KOPT-K1 (cell line): ENCODE measurements around the gene ARID5B.

Experiments
- H3K27ac ChIP-seq: fragments of 200-600 bp; sonication (generic); 2 replicates; pipeline ENCODE4 v1.5.1; 2016; ENCODE audit warnings: antibody characterized with exemption, mild to moderate bottlenecking, low read depth, low read length; ENCODE audit not compliant: poor library complexity, severe bottlenecking
- H3K36me3 ChIP-seq: fragments of 200-600 bp; sonication (generic); 2 replicates; pipeline ENCODE4 v1.5.1; 2017; ENCODE audit warnings: antibody characterized with exemption, mild to moderate bottlenecking, low read length, moderate library complexity; ENCODE audit not compliant: insufficient read depth
- H3K9me3 ChIP-seq: fragments of 200-600 bp; sonication (generic); 2 replicates; pipeline ENCODE4 v1.5.1; 2017; ENCODE audit warnings: antibody characterized with exemption, low read length, mild to moderate bottlenecking; ENCODE audit not compliant: insufficient read depth, poor library complexity, severe bottlenecking

ARID5B gene

GRCh38 chr10:62008196-62008595 is 106.7 kb downstream of the ARID5B start:
- Histone ChIP-seq H3K36me3 (peaks cover 55% of the 10 kb centered on the region), H3K27ac (no peak overlapping the region), H3K9me3 (no peaks in the 10 kb centered on the region)

- no peaks in the 10 kb centered on the region for H3K9me3 ChIP-seq
- peaks cover 57% of the 10 kb centered on the region for H3K36me3 ChIP-seq
- no peak overlapping the region for H3K27ac ChIP-seq
Measured at GRCh38 chr10:62008946-62009345, 107.4 kb downstream of the ARID5B start.

GRCh38 chr10:62010366-62010765 is 108.9 kb downstream of the ARID5B start:
- H3K36me3 ChIP-seq, result peaks cover 52% of the 10 kb centered on the region
- H3K27ac ChIP-seq, result no peak overlapping the region
- H3K9me3 ChIP-seq, result no peaks in the 10 kb centered on the region

GRCh38 chr10:62011558-62011957 is 110.1 kb downstream of the ARID5B start:
- Histone ChIP-seq H3K27ac (no peak overlapping the region), H3K36me3 (peaks cover 40% of the 10 kb centered on the region), H3K9me3 (no peaks in the 10 kb centered on the region)

- Histone ChIP-seq H3K9me3 (no peaks in the 10 kb centered on the region), H3K27ac (no peak overlapping the region), H3K36me3 (peaks cover 37% of the 10 kb centered on the region)
Measured at GRCh38 chr10:62012318-62012717, 110.8 kb downstream of the ARID5B start.

- Histone ChIP-seq H3K9me3 (no peaks in the 10 kb centered on the region), H3K27ac (no peak overlapping the region), H3K36me3 (peaks cover 38% of the 10 kb centered on the region)
Measured at GRCh38 chr10:62014510-62014909, 113.0 kb downstream of the ARID5B start.

- H3K27ac ChIP-seq, result no peak overlapping the region
- H3K36me3 ChIP-seq, result peaks cover 31% of the 10 kb centered on the region
- no peaks in the 10 kb centered on the region for H3K9me3 ChIP-seq
Measured at GRCh38 chr10:62015994-62016393, 114.5 kb downstream of the ARID5B start.

GRCh38 chr10:62016623-62017490 is 115.4 kb downstream of the ARID5B start:
- Histone ChIP-seq H3K9me3 (no peaks in the 10 kb centered on the region), H3K36me3 (peaks cover 23% of the 10 kb centered on the region), H3K27ac (no peak overlapping the region)

- no peak overlapping the region for H3K27ac ChIP-seq
- H3K9me3 ChIP-seq, result no peaks in the 10 kb centered on the region
- peaks cover 17% of the 10 kb centered on the region for H3K36me3 ChIP-seq
Measured at GRCh38 chr10:62017491-62017870, 116.0 kb downstream of the ARID5B start.

GRCh38 chr10:62018131-62018911 is 116.8 kb downstream of the ARID5B start:
- no peak overlapping the region for H3K27ac ChIP-seq
- H3K36me3 ChIP-seq, result peaks cover 8% of the 10 kb centered on the region; the same call in 1 of the 2 replicates

GRCh38 chr10:62019013-62019684 is 117.7 kb downstream of the ARID5B start:
- no peak overlapping the region for H3K27ac ChIP-seq
- H3K36me3 ChIP-seq, result peaks cover 6% of the 10 kb centered on the region; the same call in 1 of the 2 replicates
- H3K9me3 ChIP-seq, result peaks cover 6% of the 10 kb centered on the region

More at GRCh38 chr10:62018131-62018911, 116.8 kb downstream of the ARID5B start:
- peaks cover 6% of the 10 kb centered on the region for H3K9me3 ChIP-seq

GRCh38 chr10:62019685-62020359 is 118.3 kb downstream of the ARID5B start:
- Histone ChIP-seq H3K27ac (no peak overlapping the region), H3K9me3 (peaks cover 6% of the 10 kb centered on the region), H3K36me3 (peaks cover 6% of the 10 kb centered on the region; the same call in 1 of the 2 replicates)

- Histone ChIP-seq H3K36me3 (peaks cover 6% of the 10 kb centered on the region; the same call in 1 of the 2 replicates), H3K9me3 (peaks cover 6% of the 10 kb centered on the region), H3K27ac (no peak overlapping the region)
Measured at GRCh38 chr10:62021128-62021665, 119.7 kb downstream of the ARID5B start.
